Stomach (tissue), 19 donors: Measurements from ENCODE around the gene HRH1. TPM values are rescaled to one million over a fixed set of nuclear protein-coding genes. Genes with fewer than 3 reads are reported as not detected.
"Not testable (repeated sequence)": the region's sequence is repeated elsewhere in the genome, so short reads cannot be mapped to it uniquely, and the experiment has no call there.

ENCODE experiments used
- DNase-seq, 2 donors: peaks; one replicate each; pipeline versions ENCODE4 v3.0.0 to v3.0.0-alpha.2; 2013 to 2019
- H3K27ac ChIP-seq, 5 donors: fragments of 200-600 bp in 4 of 5; sonication (generic) in 4 of 5; one replicate each; pipeline ENCODE4 v1.5.1; 2013 to 2019; ENCODE audit warnings: mild to moderate bottlenecking in 1 of 5, moderate library complexity in 1 of 5
- H3K27me3 ChIP-seq, 3 donors: fragments of 200-600 bp; sonication (generic); one replicate each; pipeline ENCODE4 v1.5.1; 2017 to 2019; ENCODE audit warnings: mixed run types in 1 of 3
- H3K36me3 ChIP-seq, 4 donors: fragments of 200-600 bp; sonication (generic); 1 replicate in 3 of 4; 2 replicates in 1 of 4; pipeline ENCODE4 v1.5.1; 2016 to 2019
- H3K4me1 ChIP-seq, 4 donors: fragments of 200-600 bp; sonication (generic); one replicate each; pipeline ENCODE4 v1.5.1; 2016 to 2019
- H3K4me3 ChIP-seq, 4 donors: fragments of 200-600 bp; sonication (generic) in 3 of 4; one replicate each; pipeline ENCODE4 v1.5.1; 2016 to 2019; ENCODE audit warnings: mild to moderate bottlenecking in 1 of 4
- H3K9me3 ChIP-seq, 4 donors: fragments of 200-600 bp; sonication (generic); one replicate each; pipeline ENCODE4 v1.5.1; 2016 to 2019
- CTCF ChIP-seq, 7 experiments: fragments of 450-650 bp in 4 of 7; fragments of 200-600 bp in 3 of 7; sonication (generic) in 3 of 7; IDR thresholded peaks; one replicate each; pipeline ENCODE4 v1.5.1; 2016 to 2019; ENCODE audit warnings: antibody characterized with exemption in 7 of 7, control low read depth in 2 of 7, mild to moderate bottlenecking in 1 of 7
- EP300 ChIP-seq: sonication (generic); formaldehyde crosslinking; IDR thresholded peaks from one replicate; pipeline ENCODE4 v1.6.1; 2017; ENCODE audit warnings: antibody characterized with exemption
- POLR2A ChIP-seq, 4 donors: fragments of 450-650 bp; IDR thresholded peaks; one replicate each; pipeline ENCODE4 v1.6.1; 2016; ENCODE audit warnings: antibody characterized with exemption in 4 of 4, control low read depth in 2 of 4, mild to moderate bottlenecking in 1 of 4, moderate library complexity in 1 of 4
- POLR2AphosphoS5 ChIP-seq, 3 donors: sonication (generic); formaldehyde crosslinking; IDR thresholded peaks; one replicate each; pipeline ENCODE4 v1.6.1; 2016; ENCODE audit warnings: antibody characterized with exemption in 3 of 3
- WGBS, 5 donors: extraction: QIAGEN DNeasy Blood & Tissue Kit in 3 of 5; methylation state at CpG; one replicate each; pipeline versions ENCODE4 v1.1.5 to v1.1.7; 2013 to 2018; 5-methylcytosine and 5-hydroxymethylcytosine counted together
- intact Hi-C: fragments of 100-400 bp; cut with DNase I; formaldehyde crosslinking; loops from one replicate; pipeline ENCODE4 v1.15.1; 2023; ENCODE audit warnings: low total_unique reads
- long read RNA-seq, 10 donors: transcript quantifications; one replicate each; lab custom pipeline, GENCODE V29; 2026
- polyA plus RNA-seq, 3 donors: library from polyadenylated mRNA; stranded (reverse); fragments of 200-250 nt; gene quantifications; one replicate each; pipeline ENCODE4 v1.2.3, GENCODE V29; 2013
- total RNA-seq, 5 donors: library from RNA; depleted of rRNA; stranded (reverse); fragments of >200 nt; gene quantifications; one replicate each; pipeline versions ENCODE4 v1.1.0 to v1.2.3, GENCODE V29; 2014 to 2016
- donor health status: healthy with polysubstance abuse.
- donor health status: Bipolar disorder and iron deficiency.
- donor health status: healthy.

HRH1 gene, protein sequence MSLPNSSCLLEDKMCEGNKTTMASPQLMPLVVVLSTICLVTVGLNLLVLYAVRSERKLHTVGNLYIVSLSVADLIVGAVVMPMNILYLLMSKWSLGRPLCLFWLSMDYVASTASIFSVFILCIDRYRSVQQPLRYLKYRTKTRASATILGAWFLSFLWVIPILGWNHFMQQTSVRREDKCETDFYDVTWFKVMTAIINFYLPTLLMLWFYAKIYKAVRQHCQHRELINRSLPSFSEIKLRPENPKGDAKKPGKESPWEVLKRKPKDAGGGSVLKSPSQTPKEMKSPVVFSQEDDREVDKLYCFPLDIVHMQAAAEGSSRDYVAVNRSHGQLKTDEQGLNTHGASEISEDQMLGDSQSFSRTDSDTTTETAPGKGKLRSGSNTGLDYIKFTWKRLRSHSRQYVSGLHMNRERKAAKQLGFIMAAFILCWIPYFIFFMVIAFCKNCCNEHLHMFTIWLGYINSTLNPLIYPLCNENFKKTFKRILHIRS
- total RNA-seq (1 to 10 TPM in 2 of 5 donors, under 1 TPM in 2, not detected in 1; under 0.01 to 5.0 (median 1.5) TPM), polyA plus RNA-seq (under 1 TPM; 0.31 to 0.80 (median 0.37) TPM)
- long read RNA-seq, donor 1, full-length matches to known transcripts = 2 of 2 reads
- long read RNA-seq, donor 1, partial matches to known transcripts = 0 of 2 reads
- long read RNA-seq, donor 1, other reads (novel, unspliced or antisense) = 0 of 2 reads
- long read RNA-seq, donor 2 = 0 reads
- long read RNA-seq, donor 3 = 0 reads
- long read RNA-seq, donor 4 = 0 reads
- long read RNA-seq, donor 5, full-length matches to known transcripts = 2 of 2 reads
- long read RNA-seq, donor 5, partial matches to known transcripts = 0 of 2 reads
- long read RNA-seq, donor 5, other reads (novel, unspliced or antisense) = 0 of 2 reads
- long read RNA-seq, donor 6 = 0 reads
- long read RNA-seq, donor 7, full-length matches to known transcripts = 1 of 1 reads
- long read RNA-seq, donor 7, partial matches to known transcripts = 0 of 1 reads
- long read RNA-seq, donor 7, other reads (novel, unspliced or antisense) = 0 of 1 reads
- long read RNA-seq, donor 8, full-length matches to known transcripts = 1 of 1 reads
- long read RNA-seq, donor 8, partial matches to known transcripts = 0 of 1 reads
- long read RNA-seq, donor 8, other reads (novel, unspliced or antisense) = 0 of 1 reads
- long read RNA-seq, donor 9 = 0 reads
- long read RNA-seq, donor 10 = 0 reads

GRCh38 chr3:11154036-11154952, at the start of gene HRH1:
TSS of gene HRH1 (plus strand) at chr3:11154493. CDS start at chr3:11259038, 104,545 bp downstream.
- TF ChIP-seq POLR2AphosphoS5 (IDR thresholded peaks at IDR 0.05) (no peak), POLR2A (IDR thresholded peaks at IDR 0.05) (no peak), CTCF (IDR thresholded peaks at IDR 0.05) (no peak), EP300 (no peak)
- peak within 1 kb of the TSS in 3 of 5 donors; percentile 38 to 72 (median 68) for H3K27ac ChIP-seq
- DNase-seq = peak in 1 of 2 donors; percentile 57
- peaks cover 11 to 30% (median 20%) of the 10 kb centered on the region in 4 donors for H3K4me1 ChIP-seq
- intact Hi-C loops = no loop called here
- peaks cover 0 to 70% (median 27%) of the 10 kb centered on the region in 3 donors for H3K27me3 ChIP-seq
- WGBS, 5 donors = 1 to 3% (median 2%) methylated on average over 15 to 98 of the region's 98 CpGs
- no peaks in the 10 kb centered on the region for H3K9me3 ChIP-seq
- no peaks in the 10 kb centered on the region for H3K36me3 ChIP-seq
- H3K4me3 ChIP-seq = peak within 1 kb of the TSS; percentile 45 to 58 (median 50)

GRCh38 chr3:11113316-11113715, 41.0 kb upstream of the HRH1 start:
- H3K4me1 ChIP-seq, H3K4me3 ChIP-seq, intact Hi-C loops, H3K27me3 ChIP-seq, H3K27ac ChIP-seq, H3K9me3 ChIP-seq, H3K36me3 ChIP-seq, DNase-seq: not testable (repeated sequence)
- 90 to 100% (median 97%) methylated on average over 1 to 2 of the region's 2 CpGs for WGBS, 5 donors

DNA sequence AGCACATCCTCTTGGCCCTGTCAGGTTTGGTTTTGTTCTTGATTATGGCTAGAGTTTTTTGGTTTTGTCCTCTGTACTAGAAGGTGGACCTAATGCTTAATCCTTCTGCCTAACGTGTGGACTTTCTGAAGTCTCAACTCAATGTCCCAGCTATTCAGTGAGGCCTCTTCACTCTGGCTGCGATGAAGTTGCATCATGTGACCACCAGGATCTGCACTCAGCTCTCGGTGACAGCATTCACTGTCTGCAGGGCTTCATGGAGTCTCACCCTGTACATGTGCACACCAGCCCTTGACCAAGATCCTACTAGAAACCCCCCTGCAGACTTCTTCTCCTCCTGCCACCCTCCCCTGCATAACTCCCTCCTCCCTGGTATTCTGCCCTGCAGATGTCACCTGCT, 38.7 kb upstream of the HRH1 start:
- Histone ChIP-seq H3K36me3 (no peaks in the 10 kb centered on the region), H3K9me3 (peaks cover 0 to 6% (median 5%) of the 10 kb centered on the region in 4 donors), H3K4me3 (no peak overlapping the region), H3K27ac (no peak overlapping the region), H3K4me1 (no peaks in the 10 kb centered on the region), H3K27me3 (peaks cover 0 to 22% (median 0%) of the 10 kb centered on the region in 3 donors)
- 74 to 86% (median 79%) methylated on average over 3 of the region's 3 CpGs for WGBS, 5 donors
- TF ChIP-seq EP300 = no peak
- TF ChIP-seq POLR2AphosphoS5 (IDR thresholded peaks at IDR 0.05) = no peak
- TF ChIP-seq POLR2A (IDR thresholded peaks at IDR 0.05) = no peak
- TF ChIP-seq CTCF (IDR thresholded peaks at IDR 0.05) = no peak
- intact Hi-C loops = no loop called here
- no peak for DNase-seq

DNA sequence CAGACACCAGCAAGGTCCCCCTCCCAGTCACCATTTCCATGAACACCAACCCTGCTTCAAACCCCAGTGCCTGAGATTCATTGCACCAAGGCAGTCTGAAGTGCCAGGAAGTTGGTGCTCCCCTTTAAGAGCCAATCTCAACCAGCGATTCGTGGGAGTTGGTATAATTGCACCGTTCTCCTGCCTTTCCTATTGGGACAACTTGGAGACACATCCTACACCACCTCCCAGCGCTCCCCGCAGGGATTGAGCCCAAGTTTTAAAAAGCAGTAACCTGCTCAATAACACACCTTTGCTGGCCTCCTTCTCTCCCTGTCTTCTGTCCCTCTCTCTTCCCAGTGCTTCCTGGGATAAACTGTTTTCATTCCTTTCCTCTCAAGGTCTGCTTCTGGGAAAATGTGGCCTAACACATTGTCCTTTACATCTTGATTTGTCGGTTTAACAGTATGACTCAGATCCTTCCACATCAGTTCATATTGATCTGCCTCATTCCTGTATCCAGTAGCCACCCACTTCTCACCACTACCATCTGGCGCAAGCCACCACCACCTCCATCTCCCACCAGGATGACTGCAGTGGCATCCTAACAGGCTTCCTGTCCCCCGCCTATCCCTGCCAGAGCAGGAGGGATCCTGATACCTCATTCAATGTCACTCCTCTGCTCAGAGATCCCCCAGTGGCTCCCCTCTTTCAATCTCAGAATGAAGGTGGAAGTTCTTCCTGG, 37.8 kb upstream of the HRH1 start:
- Histone ChIP-seq H3K4me3 (no peak overlapping the region), H3K27me3 (peaks cover 0 to 25% (median 0%) of the 10 kb centered on the region in 3 donors), H3K27ac (no peak overlapping the region), H3K36me3 (no peaks in the 10 kb centered on the region), H3K9me3 (peaks cover 0 to 6% (median 5%) of the 10 kb centered on the region in 4 donors), H3K4me1 (no peaks in the 10 kb centered on the region)
- DNase-seq = no peak
- WGBS, 5 donors = 87 to 91% (median 89%) methylated on average over 8 of the region's 8 CpGs
- TF ChIP-seq POLR2AphosphoS5 (IDR thresholded peaks at IDR 0.05) = no peak
- no peak for TF ChIP-seq CTCF (IDR thresholded peaks at IDR 0.05)
- no peak for TF ChIP-seq POLR2A (IDR thresholded peaks at IDR 0.05)
- no peak for TF ChIP-seq EP300
- intact Hi-C loops = no loop called here
